Kidney (tissue), 14 donors: ENCODE results near the gene UBASH3A. TPM values are rescaled to one million over a fixed set of nuclear protein-coding genes. Genes with fewer than 3 reads are reported as not detected.

Experiments used
- DNase-seq, 5 donors: peaks; one replicate each; pipeline ENCODE4 v3.0.0-alpha.2; 2013 to 2020
- FAIRE-seq: peaks from 2 replicates; lab custom pipeline; 2012; peaks lifted over from hg19 to GRCh38; lab: Jason Lieb, UNC
- H3K27ac ChIP-seq, 2 donors: one replicate each; pipeline ENCODE4 v1.7.0; 2013; ENCODE audit warnings: low read depth in 2 of 2, low read length in 2 of 2, inconsistent platforms in 1 of 2
- H3K27me3 ChIP-seq: one replicate; pipeline ENCODE4 v1.7.1; 2013; ENCODE audit warnings: low read length, inconsistent platforms; ENCODE audit not compliant: control insufficient read depth, insufficient read depth
- H3K36me3 ChIP-seq, 3 donors: one replicate each; pipeline versions ENCODE4 v1.7.0 to v1.7.1; 2013; ENCODE audit warnings: low read length in 3 of 3, control low read depth in 1 of 3, inconsistent platforms in 1 of 3; ENCODE audit not compliant: insufficient read depth in 3 of 3, control insufficient read depth in 2 of 3
- H3K4me1 ChIP-seq, 3 donors: one replicate each; pipeline versions ENCODE4 v1.7.0 to v1.7.1; 2013; ENCODE audit warnings: low read length in 3 of 3, inconsistent platforms in 1 of 3, low read depth in 1 of 3; ENCODE audit not compliant: control insufficient read depth in 2 of 3, insufficient read depth in 2 of 3
- H3K4me3 ChIP-seq, 3 donors: one replicate each; pipeline versions ENCODE4 v1.7.0 to v1.8.1; 2013; ENCODE audit warnings: low read length in 3 of 3, control low read depth in 1 of 3, inconsistent platforms in 1 of 3
- H3K9ac ChIP-seq, 3 donors: one replicate each; pipeline versions ENCODE4 v1.7.0 to v1.7.1; 2013; ENCODE audit warnings: low read length in 3 of 3, control low read depth in 1 of 3, inconsistent platforms in 1 of 3
- H3K9me3 ChIP-seq, 3 donors: one replicate each; pipeline versions ENCODE4 v1.7.0 to v1.7.1; 2013; ENCODE audit warnings: low read length in 3 of 3, control low read depth in 1 of 3, inconsistent platforms in 1 of 3; ENCODE audit not compliant: control insufficient read depth in 2 of 3, insufficient read depth in 1 of 3
- intact Hi-C: fragments of 100-400 bp; cut with DNase I; formaldehyde crosslinking; loops from one replicate; pipeline ENCODE4 v1.11.1; 2022
- polyA plus RNA-seq: library from polyadenylated mRNA; stranded (reverse); fragments of 350-450 nt; fragmentation: Illumina TruSeq; extraction: RNeasy Lipid Tissue Mini Kit (QIAGEN cat#74804); gene quantifications from one replicate; pipeline ENCODE4 v1.2.3, GENCODE V29; 2014; ENCODE audit warnings: low read depth, low replicate concordance; ENCODE audit not compliant: insufficient read depth
- total RNA-seq: library from RNA; stranded (reverse); fragmentation: NEBNext Ultra II Directional; extraction: Animal tissue kit (Norgen Biotek cat#: 25700); gene quantifications from one replicate; pipeline ENCODE4 v1.2.1, GENCODE V29; 2021
- TF ChIP-seq, protein P1 (sequence below): IDR thresholded peaks from 3 replicates; pipeline ENCODE4 v1.5.1; 2012; ENCODE audit warnings: mild to moderate bottlenecking, moderate library complexity, borderline replicate concordance; ENCODE audit not compliant: insufficient read depth; ENCODE audit errors: extremely low read depth
- donor health status: control.
- donor health status: control.
- donor health status: control.
- donor health status: control.
- donor health status: control.
- donor health status: DM: yes; HTN: yes; CAD: no.
- donor health status: Normal renal cell carcinoma (clear cell type).

The UBASH3A gene
- total and polyA plus RNA-seq, 2 donors from 2014 or later = 2.7 TPM; not detected in 1

DNA sequence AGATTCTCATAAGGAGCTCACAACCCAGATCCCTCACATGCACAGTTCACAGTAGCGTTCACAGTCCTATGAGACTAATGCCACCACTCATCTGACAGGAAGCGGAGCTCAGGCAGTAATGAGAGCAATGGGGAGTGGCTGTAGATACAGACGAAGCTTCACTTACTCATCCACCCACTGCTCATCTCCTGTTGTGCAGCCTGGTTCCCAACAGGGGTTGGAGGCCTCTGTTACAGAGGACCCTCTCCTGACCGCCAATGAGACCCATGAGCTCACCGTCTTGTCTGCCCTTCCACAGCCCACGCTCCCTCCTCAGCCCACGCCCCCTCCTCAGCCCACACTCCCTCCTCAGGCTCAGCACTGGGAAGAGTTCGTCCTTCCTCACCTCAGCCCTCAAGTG is 52.8 kb downstream of the UBASH3A start:
- Histone ChIP-seq H3K4me1 (peaks cover 5 to 7% (median 7%) of the 10 kb centered on the region in 3 donors), H3K4me3 (no peak overlapping the region), H3K9ac (no peak overlapping the region), H3K27ac (no peak overlapping the region), H3K36me3 (no peaks in the 10 kb centered on the region), H3K27me3 (no peaks in the 10 kb centered on the region), H3K9me3 (no peaks in the 10 kb centered on the region)
- FAIRE-seq (no peak), DNase-seq (no peak)
- TF ChIP-seq, protein P1, sequence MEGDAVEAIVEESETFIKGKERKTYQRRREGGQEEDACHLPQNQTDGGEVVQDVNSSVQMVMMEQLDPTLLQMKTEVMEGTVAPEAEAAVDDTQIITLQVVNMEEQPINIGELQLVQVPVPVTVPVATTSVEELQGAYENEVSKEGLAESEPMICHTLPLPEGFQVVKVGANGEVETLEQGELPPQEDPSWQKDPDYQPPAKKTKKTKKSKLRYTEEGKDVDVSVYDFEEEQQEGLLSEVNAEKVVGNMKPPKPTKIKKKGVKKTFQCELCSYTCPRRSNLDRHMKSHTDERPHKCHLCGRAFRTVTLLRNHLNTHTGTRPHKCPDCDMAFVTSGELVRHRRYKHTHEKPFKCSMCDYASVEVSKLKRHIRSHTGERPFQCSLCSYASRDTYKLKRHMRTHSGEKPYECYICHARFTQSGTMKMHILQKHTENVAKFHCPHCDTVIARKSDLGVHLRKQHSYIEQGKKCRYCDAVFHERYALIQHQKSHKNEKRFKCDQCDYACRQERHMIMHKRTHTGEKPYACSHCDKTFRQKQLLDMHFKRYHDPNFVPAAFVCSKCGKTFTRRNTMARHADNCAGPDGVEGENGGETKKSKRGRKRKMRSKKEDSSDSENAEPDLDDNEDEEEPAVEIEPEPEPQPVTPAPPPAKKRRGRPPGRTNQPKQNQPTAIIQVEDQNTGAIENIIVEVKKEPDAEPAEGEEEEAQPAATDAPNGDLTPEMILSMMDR = no peak
- intact Hi-C loops = no loop called here

DNA sequence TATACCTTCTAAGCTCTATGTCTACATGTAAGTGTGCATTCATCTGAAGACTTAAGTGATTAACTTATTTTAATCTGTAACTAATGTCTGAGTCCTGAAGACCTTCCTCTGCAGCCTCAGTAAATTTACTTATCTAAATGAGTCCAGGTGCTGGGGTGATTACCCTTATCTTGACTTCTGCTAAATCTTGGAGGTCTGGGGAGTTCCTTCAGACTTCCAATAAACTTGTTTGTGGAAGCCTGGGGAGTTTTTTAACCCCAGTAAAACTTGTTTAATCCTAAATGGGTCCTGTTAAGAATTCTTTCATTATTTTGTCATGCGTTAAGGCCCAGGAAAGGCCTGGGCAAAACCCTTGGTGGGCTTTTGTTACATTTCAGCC is 55.4 kb downstream of the UBASH3A start:
- TF ChIP-seq, protein P1 = no peak
- Histone ChIP-seq H3K9me3 (no peaks in the 10 kb centered on the region), H3K36me3 (no peaks in the 10 kb centered on the region), H3K9ac (no peak overlapping the region), H3K4me3 (no peak overlapping the region), H3K27ac (peak overlapping the region in 1 of 2 donors; percentile 8), H3K4me1 (peaks cover 5 to 19% (median 16%) of the 10 kb centered on the region in 3 donors), H3K27me3 (no peaks in the 10 kb centered on the region)
- FAIRE-seq = no peak
- DNase-seq = peak in 3 of 5 donors; percentile 11 to 53 (median 46)
- intact Hi-C loops = no loop called here

DNA sequence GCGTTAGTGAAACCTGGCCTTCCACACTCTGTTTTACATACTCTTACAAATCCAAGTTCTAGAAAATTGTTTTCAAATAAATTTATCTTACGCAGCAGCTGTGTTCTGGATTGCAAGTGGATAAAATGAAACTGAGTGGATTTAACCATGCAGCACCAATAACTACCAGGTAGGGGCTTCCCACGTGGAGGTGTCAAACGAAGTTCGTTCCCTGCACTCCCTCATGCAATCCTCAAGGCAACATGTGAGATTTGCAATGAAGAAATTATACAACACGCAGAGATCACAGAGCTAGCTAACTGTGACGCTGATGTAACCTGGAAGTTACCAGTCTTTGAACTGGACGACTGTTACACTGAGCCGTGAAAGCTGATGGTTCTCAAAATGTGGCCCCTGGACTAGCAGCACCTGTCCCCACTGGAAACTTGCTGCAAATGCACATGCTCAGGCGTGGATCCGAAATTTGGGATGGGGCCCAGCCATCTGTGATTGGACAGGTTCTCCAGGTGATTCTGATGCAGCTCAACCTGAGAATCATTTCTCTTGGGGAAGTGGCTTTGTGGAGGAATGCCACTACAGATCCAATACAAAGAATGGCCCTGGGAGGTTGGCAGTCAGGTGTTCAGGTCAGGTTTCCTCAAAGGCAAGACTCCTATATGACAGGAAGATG is 56.0 kb downstream of the UBASH3A start:
- Histone ChIP-seq H3K4me3 (no peak overlapping the region), H3K36me3 (no peaks in the 10 kb centered on the region), H3K27me3 (no peaks in the 10 kb centered on the region), H3K27ac (no peak overlapping the region), H3K4me1 (peaks cover 5 to 19% (median 19%) of the 10 kb centered on the region in 3 donors), H3K9ac (no peak overlapping the region), H3K9me3 (no peaks in the 10 kb centered on the region)
- TF ChIP-seq, protein P1 = no peak
- FAIRE-seq = no peak
- peak in 3 of 5 donors; percentile 22 to 34 (median 30) for DNase-seq
- intact Hi-C loops = no loop called here
